Neuronal stem cell (in vitro differentiated cells): Measurements from ENCODE around the gene TIMP1.

ENCODE experiments used
- DNase-seq: peaks from one replicate; pipeline ENCODE4 v3.0.0-alpha.2; 2013; ENCODE audit warnings: low spot score
- H2AFZ ChIP-seq: one replicate; pipeline ENCODE4 v1.6.1; 2013; ENCODE audit warnings: mild to moderate bottlenecking, low read length, inconsistent platforms
- H2AK5ac ChIP-seq: 2 replicates; pipeline ENCODE4 v1.6.1; 2013; ENCODE audit warnings: low read depth, mild to moderate bottlenecking, inconsistent platforms, low read length, moderate library complexity, mixed read lengths
- H2BK120ac ChIP-seq: 2 replicates; pipeline ENCODE4 v1.6.1; 2013; ENCODE audit warnings: low read depth, mild to moderate bottlenecking, inconsistent platforms, low read length, moderate library complexity, mixed read lengths
- H2BK12ac ChIP-seq: one replicate; pipeline ENCODE4 v1.6.1; 2013; ENCODE audit warnings: low read length, inconsistent platforms
- H2BK15ac ChIP-seq: 2 replicates; pipeline ENCODE4 v1.6.1; 2013; ENCODE audit warnings: mild to moderate bottlenecking, low read length, inconsistent platforms, mixed read lengths
- H2BK5ac ChIP-seq: one replicate; pipeline ENCODE4 v1.6.1; 2013; ENCODE audit warnings: inconsistent platforms, mild to moderate bottlenecking, low read length, moderate library complexity
- H3K14ac ChIP-seq: one replicate; pipeline ENCODE4 v1.6.1; 2013; ENCODE audit warnings: low read length, inconsistent platforms
- H3K18ac ChIP-seq: 2 replicates; pipeline ENCODE4 v1.6.1; 2013; ENCODE audit warnings: low read length, inconsistent platforms
- H3K23ac ChIP-seq: 2 replicates; pipeline ENCODE4 v1.6.1; 2013; ENCODE audit warnings: low read depth, mild to moderate bottlenecking, mixed read lengths, low read length, inconsistent platforms; ENCODE audit not compliant: poor library complexity
- H3K27ac ChIP-seq: replicated peaks from 3 replicates; pipeline ENCODE4 v1.5.1; 2013; ENCODE audit warnings: low read length, inconsistent platforms
- H3K27me3 ChIP-seq, 3 experiments: 2 replicates each; pipeline ENCODE4 v1.6.1; 2013; ENCODE audit warnings: low read length in 3 of 3, mild to moderate bottlenecking in 2 of 3, inconsistent platforms in 1 of 3, low read depth in 1 of 3, mixed read lengths in 1 of 3, moderate library complexity in 1 of 3; ENCODE audit not compliant: control insufficient read depth in 3 of 3, insufficient read depth in 3 of 3
- H3K36me3 ChIP-seq, 2 donors: replicated peaks in 1 of 2; 2 replicates each; pipeline ENCODE4 v1.6.1; 2013; ENCODE audit warnings: low read length in 2 of 2; ENCODE audit not compliant: control insufficient read depth in 2 of 2, insufficient read depth in 2 of 2
- H3K4ac ChIP-seq: 2 replicates; pipeline ENCODE4 v1.6.1; 2013; ENCODE audit warnings: inconsistent platforms, mild to moderate bottlenecking, low read length, moderate library complexity
- H3K4me1 ChIP-seq, 2 donors: 1 replicate in 1 of 2; 2 replicates in 1 of 2; pipeline ENCODE4 v1.6.1; 2013; ENCODE audit warnings: low read length in 2 of 2, low read depth in 1 of 2; ENCODE audit not compliant: control insufficient read depth in 2 of 2, insufficient read depth in 1 of 2
- H3K4me2 ChIP-seq: one replicate; pipeline ENCODE4 v1.6.1; 2013; ENCODE audit warnings: mild to moderate bottlenecking, low read length, inconsistent platforms; ENCODE audit not compliant: insufficient read depth, poor library complexity, severe bottlenecking
- H3K4me3 ChIP-seq, 2 donors: 2 replicates each; pipeline ENCODE4 v1.5.1; 2013; ENCODE audit warnings: low read length in 2 of 2, mild to moderate bottlenecking in 2 of 2, inconsistent platforms in 1 of 2, moderate library complexity in 1 of 2
- H3K79me1 ChIP-seq: one replicate; pipeline ENCODE4 v1.6.1; 2013; ENCODE audit warnings: low read depth, mild to moderate bottlenecking, inconsistent platforms, low read length, moderate library complexity
- H3K9ac ChIP-seq: one replicate; pipeline ENCODE4 v1.6.1; 2013; ENCODE audit warnings: mild to moderate bottlenecking, low read depth, low read length, inconsistent platforms; ENCODE audit not compliant: poor library complexity
- H3K9me3 ChIP-seq, 2 donors: replicated peaks in 1 of 2; 2 replicates each; pipeline versions ENCODE3 to v1.6.1; 2013; ENCODE audit warnings: low read length in 2 of 2, mild to moderate bottlenecking in 2 of 2, inconsistent platforms in 1 of 2, low read depth in 1 of 2, mixed read lengths in 1 of 2, moderate library complexity in 1 of 2; ENCODE audit not compliant: control insufficient read depth in 2 of 2, insufficient read depth in 1 of 2
- H4K8ac ChIP-seq: one replicate; pipeline ENCODE4 v1.6.1; 2013; ENCODE audit warnings: low read depth, mild to moderate bottlenecking, inconsistent platforms, low read length, moderate library complexity
- H4K91ac ChIP-seq: one replicate; pipeline ENCODE4 v1.6.1; 2013; ENCODE audit warnings: low read length, low read depth, mild to moderate bottlenecking, inconsistent platforms; ENCODE audit not compliant: poor library complexity
- WGBS, 2 donors: extraction: QIAGEN DNeasy Blood & Tissue Kit; methylation state at CpG; one replicate each; pipeline ENCODE4 v1.1.7; 2013; ENCODE audit warnings: missing lambda C conversion rate in 2 of 2, mixed read lengths in 1 of 2; ENCODE audit not compliant: insufficient read length in 2 of 2, insufficient replicate concordance in 1 of 2; ENCODE audit errors: extremely low coverage in 2 of 2; 5-methylcytosine and 5-hydroxymethylcytosine counted together

Gene TIMP1

DNA sequence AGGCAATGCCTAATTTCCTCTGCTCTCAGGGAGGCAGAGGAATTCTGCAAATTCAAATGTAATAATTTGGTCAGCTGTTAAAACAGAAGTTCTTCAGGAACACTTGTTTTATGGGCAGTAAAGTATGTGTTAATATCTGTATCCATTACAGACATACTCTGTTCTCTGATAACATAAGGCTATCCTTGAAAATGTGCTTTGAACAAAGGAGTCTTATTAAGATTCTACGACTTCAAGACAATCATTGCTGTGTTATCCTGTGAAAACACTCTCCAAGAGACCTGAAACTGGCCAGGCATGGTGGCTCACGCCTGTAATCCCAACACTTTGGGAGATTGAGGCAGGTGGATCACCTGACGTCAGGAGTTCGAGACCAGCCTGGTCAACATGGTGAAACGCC, 49.4 kb downstream of the TIMP1 start:
- Histone ChIP-seq H2BK15ac (no peak overlapping the region), H2BK5ac (no peak overlapping the region), H3K4me2 (no peak overlapping the region), H3K4me1 (peaks cover 0 to 2% of the 10 kb centered on the region in 2 donors), H3K4ac (no peak overlapping the region), H3K14ac (no peak overlapping the region), H3K4me3 (no peak overlapping the region), H3K79me1 (no peaks in the 10 kb centered on the region), H2BK12ac (no peak overlapping the region), H2AFZ (no peak overlapping the region), H3K18ac (no peak overlapping the region), H3K27me3 (no peaks in the 10 kb centered on the region), H3K9ac (no peak overlapping the region), H2AK5ac (no peak overlapping the region), H3K9me3 (no peaks in the 10 kb centered on the region), H2BK120ac (no peak overlapping the region), H3K36me3 (peaks cover 6 to 18% of the 10 kb centered on the region in 2 donors), H4K91ac (no peak overlapping the region), H4K8ac (no peak overlapping the region), H3K23ac (no peak overlapping the region), H3K27ac (no peak overlapping the region)
- DNase-seq, result no peak
- WGBS, 2 donors, result no CpG with 5 or more reads among the region's 5 CpGs

DNA sequence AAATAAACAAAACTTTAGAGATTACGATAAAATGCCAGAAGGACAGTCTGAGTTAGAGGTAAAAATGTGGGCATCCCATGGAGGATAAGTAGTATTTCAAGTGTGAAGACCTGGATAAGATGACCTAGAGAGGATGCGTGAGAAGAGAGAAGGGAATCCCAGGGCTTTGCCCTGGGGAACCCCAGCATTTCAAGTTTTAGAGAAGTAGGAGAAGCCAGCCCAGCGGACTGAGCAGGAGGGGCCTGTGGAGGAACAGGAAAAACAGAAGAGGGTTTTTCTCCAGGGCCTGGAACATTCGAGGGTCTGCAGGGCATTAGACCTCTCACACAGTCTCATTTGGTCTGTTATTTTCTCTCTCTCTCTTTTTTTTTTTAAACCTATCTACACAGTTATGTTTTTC, 50.4 kb downstream of the TIMP1 start:
- no CpG with 5 or more reads among the region's 4 CpGs for WGBS, 2 donors
- Histone ChIP-seq H2BK12ac (no peak overlapping the region), H2BK120ac (no peak overlapping the region), H3K79me1 (no peaks in the 10 kb centered on the region), H3K27me3 (no peaks in the 10 kb centered on the region), H3K9me3 (no peaks in the 10 kb centered on the region), H2AFZ (no peak overlapping the region), H2BK5ac (no peak overlapping the region), H4K8ac (no peak overlapping the region), H3K36me3 (peaks cover 6 to 27% of the 10 kb centered on the region in 2 donors), H3K14ac (no peak overlapping the region), H3K9ac (no peak overlapping the region), H3K4me2 (no peak overlapping the region), H3K23ac (no peak overlapping the region), H3K4me3 (no peak overlapping the region), H3K18ac (no peak overlapping the region), H2BK15ac (no peak overlapping the region), H2AK5ac (no peak overlapping the region), H3K4me1 (peaks cover 0 to 5% of the 10 kb centered on the region in 2 donors), H3K4ac (no peak overlapping the region), H3K27ac (no peak overlapping the region), H4K91ac (no peak overlapping the region)
- DNase-seq, result no peak

DNA sequence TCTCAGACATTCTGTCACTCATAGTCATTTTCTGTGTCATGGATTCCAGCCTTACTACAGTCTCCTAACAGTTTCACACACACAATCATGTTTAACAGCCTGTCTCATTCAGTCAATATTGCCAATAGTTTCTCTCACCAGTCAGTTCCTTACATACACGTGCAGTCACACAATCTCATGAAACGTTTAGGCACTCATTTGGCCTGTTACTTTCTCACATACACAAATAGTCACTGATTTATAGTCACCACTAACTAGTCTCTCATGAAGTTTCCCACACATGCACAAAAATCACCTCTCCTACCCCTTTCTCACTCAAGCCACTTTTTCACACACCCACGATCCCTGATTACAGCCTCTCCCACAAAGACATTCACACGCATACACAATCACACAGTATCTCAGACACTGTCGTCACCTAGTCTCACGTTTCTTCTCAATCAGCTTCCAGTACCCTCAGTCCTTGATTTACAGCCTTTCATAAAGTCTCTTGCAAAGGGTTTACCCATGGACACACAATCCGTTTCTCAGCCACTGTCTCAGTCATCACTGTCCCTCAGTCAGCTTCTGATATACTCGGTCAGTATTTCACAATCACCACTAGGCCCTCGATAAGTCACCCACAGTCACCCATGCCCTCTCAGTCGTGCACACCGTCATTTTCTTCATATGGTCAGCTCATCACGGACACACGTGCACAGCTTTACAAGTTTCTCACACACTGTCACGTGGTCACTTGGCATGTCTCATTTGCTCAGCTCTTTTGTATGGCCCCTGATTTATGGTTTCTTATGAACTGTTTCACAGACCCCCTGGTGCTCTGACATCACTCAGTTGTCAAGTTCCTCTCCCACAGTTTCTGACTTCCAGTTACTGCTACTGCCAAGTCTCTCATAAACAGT, 51.7 kb downstream of the TIMP1 start:
- no peak overlapping the region for H3K23ac ChIP-seq
- no peak overlapping the region for H3K27ac ChIP-seq
- DNase-seq, result no peak
- no peak overlapping the region for H4K91ac ChIP-seq
- no peak overlapping the region for H2AK5ac ChIP-seq
- H3K4me1 ChIP-seq, result peaks cover 0 to 5% of the 10 kb centered on the region in 2 donors
- no peak overlapping the region for H3K14ac ChIP-seq
- peaks cover 9 to 38% of the 10 kb centered on the region in 2 donors for H3K36me3 ChIP-seq
- no peak overlapping the region for H2BK5ac ChIP-seq
- no CpG with 5 or more reads among the region's 14 CpGs for WGBS, 2 donors
- no peak overlapping the region for H2BK12ac ChIP-seq
- H3K9ac ChIP-seq, result no peak overlapping the region
- no peak overlapping the region for H2BK120ac ChIP-seq
- H3K9me3 ChIP-seq, result no peaks in the 10 kb centered on the region
- H3K27me3 ChIP-seq, result no peaks in the 10 kb centered on the region
- H2AFZ ChIP-seq, result no peak overlapping the region
- H2BK15ac ChIP-seq, result no peak overlapping the region
- H3K4ac ChIP-seq, result no peak overlapping the region
- H3K4me2 ChIP-seq, result no peak overlapping the region
- H3K18ac ChIP-seq, result no peak overlapping the region
- H3K4me3 ChIP-seq, result no peak overlapping the region
- no peak overlapping the region for H4K8ac ChIP-seq
- no peaks in the 10 kb centered on the region for H3K79me1 ChIP-seq

DNA sequence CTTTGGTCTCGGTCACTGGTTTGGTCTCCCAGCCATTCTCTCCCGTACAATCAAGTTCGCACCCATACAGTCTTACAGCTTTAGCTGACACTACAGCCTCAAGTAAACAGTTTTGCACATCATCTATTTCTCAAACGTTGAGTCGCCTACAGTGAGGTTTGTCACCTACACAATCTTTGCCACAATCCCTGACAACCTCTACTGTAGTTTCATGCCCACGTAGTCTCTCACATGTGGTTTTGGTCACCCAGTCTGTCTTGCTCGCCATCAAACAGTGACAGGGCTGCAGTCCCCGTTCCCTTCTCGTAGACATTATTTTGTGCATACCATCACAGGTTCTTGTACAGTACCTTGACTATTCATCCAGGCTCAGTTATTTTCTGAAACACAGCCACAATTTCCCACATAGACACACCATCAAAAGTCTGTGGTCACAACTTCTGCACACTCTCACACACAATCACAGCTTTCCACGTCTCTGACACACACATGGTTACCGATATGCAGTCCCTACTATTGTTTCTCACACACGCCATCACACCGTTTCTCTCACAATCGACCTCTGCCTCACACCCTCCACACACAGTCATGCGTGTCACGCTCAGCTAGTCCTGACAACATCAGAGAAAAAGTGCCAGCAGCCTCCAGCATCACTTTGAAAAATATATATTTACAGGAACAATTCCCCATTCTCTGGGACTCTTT, 52.8 kb downstream of the TIMP1 start:
- Histone ChIP-seq H3K4me3 (no peak overlapping the region), H3K18ac (no peak overlapping the region), H3K9me3 (peaks cover 0 to 3% of the 10 kb centered on the region in 2 donors), H3K27ac (no peak overlapping the region), H3K9ac (no peak overlapping the region), H3K79me1 (no peaks in the 10 kb centered on the region), H3K4me1 (peaks cover 0 to 5% of the 10 kb centered on the region in 2 donors), H4K91ac (no peak overlapping the region), H4K8ac (no peak overlapping the region), H3K4ac (no peak overlapping the region), H3K23ac (no peak overlapping the region), H2AK5ac (no peak overlapping the region), H2BK5ac (no peak overlapping the region), H2AFZ (no peak overlapping the region), H2BK120ac (no peak overlapping the region), H3K4me2 (no peak overlapping the region), H3K36me3 (peaks cover 9 to 49% of the 10 kb centered on the region in 2 donors), H3K14ac (no peak overlapping the region), H2BK15ac (no peak overlapping the region), H2BK12ac (no peak overlapping the region), H3K27me3 (no peaks in the 10 kb centered on the region)
- no peak for DNase-seq
- WGBS, 2 donors, result no CpG with 5 or more reads among the region's 16 CpGs
